Measurements from ENCODE around the gene PLXNB3.
"Not testable (repeated sequence)": the region's sequence is repeated elsewhere in the genome, so short reads cannot be mapped to it uniquely, and the experiment has no call there.

GRCh38 chrX:153743468-153744209 lies 20.4 kb upstream of the PLXNB3 start:
- not testable (repeated sequence) for TF ChIP-seq ZNF70 (CRISPR knock-in tag; IDR thresholded peaks at IDR 0.05); ZFP30 (CRISPR knock-in tag; IDR thresholded peaks at IDR 0.05); TOX (CRISPR knock-in tag; IDR thresholded peaks at IDR 0.05; ENCODE audit: borderline replicate concordance); ZFP3 (CRISPR knock-in tag; IDR thresholded peaks at IDR 0.05); ESRRG (CRISPR knock-in tag; IDR thresholded peaks at IDR 0.05); CSDC2 (CRISPR knock-in tag; IDR thresholded peaks at IDR 0.05); ISL1 (CRISPR knock-in tag; IDR thresholded peaks at IDR 0.05); SNAI2 (CRISPR knock-in tag; IDR thresholded peaks at IDR 0.05); ZNF8 (CRISPR knock-in tag; IDR thresholded peaks at IDR 0.05); RARB (CRISPR knock-in tag; IDR thresholded peaks at IDR 0.05); PPARA (CRISPR knock-in tag; IDR thresholded peaks at IDR 0.05; ENCODE audit: borderline replicate concordance); BACH2 (CRISPR knock-in tag; IDR thresholded peaks at IDR 0.05; ENCODE audit: borderline replicate concordance)
- TF ChIP-seq, protein P1, sequence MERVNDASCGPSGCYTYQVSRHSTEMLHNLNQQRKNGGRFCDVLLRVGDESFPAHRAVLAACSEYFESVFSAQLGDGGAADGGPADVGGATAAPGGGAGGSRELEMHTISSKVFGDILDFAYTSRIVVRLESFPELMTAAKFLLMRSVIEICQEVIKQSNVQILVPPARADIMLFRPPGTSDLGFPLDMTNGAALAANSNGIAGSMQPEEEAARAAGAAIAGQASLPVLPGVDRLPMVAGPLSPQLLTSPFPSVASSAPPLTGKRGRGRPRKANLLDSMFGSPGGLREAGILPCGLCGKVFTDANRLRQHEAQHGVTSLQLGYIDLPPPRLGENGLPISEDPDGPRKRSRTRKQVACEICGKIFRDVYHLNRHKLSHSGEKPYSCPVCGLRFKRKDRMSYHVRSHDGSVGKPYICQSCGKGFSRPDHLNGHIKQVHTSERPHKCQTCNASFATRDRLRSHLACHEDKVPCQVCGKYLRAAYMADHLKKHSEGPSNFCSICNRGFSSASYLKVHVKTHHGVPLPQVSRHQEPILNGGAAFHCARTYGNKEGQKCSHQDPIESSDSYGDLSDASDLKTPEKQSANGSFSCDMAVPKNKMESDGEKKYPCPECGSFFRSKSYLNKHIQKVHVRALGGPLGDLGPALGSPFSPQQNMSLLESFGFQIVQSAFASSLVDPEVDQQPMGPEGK (CRISPR knock-in tag; IDR thresholded peaks at IDR 0.05; ENCODE audit: borderline replicate concordance): not testable (repeated sequence)
